Measurements from ENCODE around the gene UBE2I.
"Not testable (repeated sequence)": the region's sequence is repeated elsewhere in the genome, so short reads cannot be mapped to it uniquely, and the experiment has no call there.

The UBE2I gene

GRCh38 chr16:1308977-1309885 lies at the start of gene UBE2I:
UBE2I (plus strand) TSS chr16:1309636; CDS start chr16:1314031, 4,395 bp downstream.
- H3K4me1 ChIP-seq (ENCODE audit: insufficient read depth, low read length): peaks cover 5% of the 10 kb centered on the region; the same call in 1 of the 2 replicates
- H3K36me3 ChIP-seq (ENCODE audit: insufficient read depth, low read length): peaks cover 4% of the 10 kb centered on the region; the same call in 1 of the 2 replicates
- H3K9ac ChIP-seq (ENCODE audit: low read depth, low read length): peak within 1 kb of the TSS; percentile 90
- H3K9me3 ChIP-seq (ENCODE audit: control insufficient read depth, insufficient read depth, low read length): no peaks in the 10 kb centered on the region

- Histone ChIP-seq H3K9ac (ENCODE audit: low read depth, low read length) (no peak overlapping the region), H3K36me3 (ENCODE audit: insufficient read depth, low read length) (no peaks in the 10 kb centered on the region), H3K4me1 (ENCODE audit: insufficient read depth, low read length) (no peaks in the 10 kb centered on the region; the same call in 1 of the 2 replicates)
These were observed 49.7 kb upstream of the UBE2I start for GRCh38 chr16:1259760-1260068.

GRCh38 chr16:1260101-1260680 lies 49.2 kb upstream of the UBE2I start:
- no peaks in the 10 kb centered on the region for H3K9me3 ChIP-seq (ENCODE audit: control insufficient read depth, insufficient read depth, low read length)
- H3K4me1 ChIP-seq (ENCODE audit: insufficient read depth, low read length): no peaks in the 10 kb centered on the region; the same call in 1 of the 2 replicates
- no peaks in the 10 kb centered on the region for H3K36me3 ChIP-seq (ENCODE audit: insufficient read depth, low read length)
- no peak overlapping the region for H3K9ac ChIP-seq (ENCODE audit: low read depth, low read length)

More at GRCh38 chr16:1259760-1260068, 49.7 kb upstream of the UBE2I start:
- no peaks in the 10 kb centered on the region for H3K9me3 ChIP-seq (ENCODE audit: control insufficient read depth, insufficient read depth, low read length)

DNA sequence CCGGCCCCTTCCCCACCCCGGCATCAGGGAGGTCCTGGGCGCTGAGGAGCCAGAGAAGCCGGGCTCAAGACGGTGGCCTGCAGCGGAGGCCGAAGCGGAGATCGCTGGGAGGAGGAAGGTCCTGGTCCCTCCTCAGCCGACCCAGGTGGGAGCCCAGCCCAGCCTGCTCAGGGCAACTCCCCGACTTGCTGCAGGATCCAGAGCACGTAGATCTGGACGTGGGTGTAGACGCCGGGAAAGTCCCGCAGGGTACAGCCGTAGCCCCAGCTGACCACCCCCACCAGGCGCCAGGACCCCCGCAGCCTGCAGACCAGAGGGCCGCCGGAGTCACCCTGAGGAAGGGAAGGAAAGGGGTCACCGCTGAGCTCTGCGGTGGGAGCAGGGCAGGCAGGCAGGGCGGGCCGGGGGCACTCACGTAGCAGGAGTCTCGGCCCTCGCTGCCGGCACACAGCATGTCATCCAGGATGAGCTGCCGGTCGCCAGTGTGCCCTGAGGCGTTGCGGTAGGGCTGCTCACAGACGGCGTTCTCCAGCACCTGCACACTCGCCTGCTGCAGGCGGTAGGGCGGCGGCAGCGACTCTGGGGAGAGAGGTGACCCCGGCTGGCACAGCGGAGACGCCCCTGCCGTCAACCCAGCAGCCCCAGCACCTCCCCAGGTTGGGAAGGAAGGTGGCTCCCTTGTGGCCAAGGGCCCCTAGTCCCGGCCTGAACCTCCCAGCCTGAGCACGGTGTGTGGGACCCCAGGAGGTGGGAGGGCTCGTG lies 48.1 kb upstream of the UBE2I start:
- Histone ChIP-seq H3K4me1 (ENCODE audit: insufficient read depth, low read length) (no peaks in the 10 kb centered on the region; the same call in 1 of the 2 replicates), H3K9me3 (ENCODE audit: control insufficient read depth, insufficient read depth, low read length) (no peaks in the 10 kb centered on the region), H3K9ac (ENCODE audit: low read depth, low read length) (peak overlapping the region; percentile 31; the same call in 1 of the 2 replicates), H3K36me3 (ENCODE audit: insufficient read depth, low read length) (no peaks in the 10 kb centered on the region)

DNA sequence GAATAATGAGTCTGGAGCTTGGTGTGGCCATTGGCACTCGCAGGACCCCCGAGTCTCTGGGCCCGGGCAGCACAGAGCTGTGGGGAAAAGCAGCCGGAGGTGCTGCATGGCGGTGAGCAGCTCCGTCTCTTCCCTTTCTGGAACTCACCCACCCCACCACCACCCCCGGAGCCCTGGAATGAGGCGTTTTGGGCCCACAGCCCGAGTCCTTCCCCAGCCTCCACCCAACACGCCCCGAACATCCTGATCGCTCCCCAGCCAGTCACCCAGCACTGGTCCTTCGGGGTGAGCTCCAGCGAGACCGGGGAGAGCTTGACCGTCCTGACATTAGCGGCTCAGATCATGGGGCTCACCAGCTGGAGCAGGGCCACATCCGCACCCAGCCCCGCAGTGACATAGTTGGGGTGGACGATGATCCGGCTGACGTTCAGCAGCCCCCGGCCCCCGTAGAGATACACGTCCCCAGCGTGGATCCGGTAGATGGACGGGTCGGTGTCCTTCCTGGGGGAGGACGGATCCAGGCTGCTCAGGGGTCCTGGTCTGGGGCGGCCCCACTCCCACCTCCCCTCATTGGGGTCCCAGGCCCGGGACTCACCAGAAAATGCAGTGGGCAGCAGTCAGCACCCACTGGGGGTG lies 47.1 kb upstream of the UBE2I start:
- Histone ChIP-seq H3K9me3 (ENCODE audit: control insufficient read depth, insufficient read depth, low read length) (no peaks in the 10 kb centered on the region), H3K4me1 (ENCODE audit: insufficient read depth, low read length) (no peaks in the 10 kb centered on the region; the same call in 1 of the 2 replicates), H3K36me3 (ENCODE audit: insufficient read depth, low read length) (no peaks in the 10 kb centered on the region), H3K9ac (ENCODE audit: low read depth, low read length) (no peak overlapping the region)

GRCh38 chr16:1262846-1263221 lies 46.6 kb upstream of the UBE2I start:
- no peaks in the 10 kb centered on the region; the same call in 1 of the 2 replicates for H3K4me1 ChIP-seq (ENCODE audit: insufficient read depth, low read length)
- no peak overlapping the region for H3K9ac ChIP-seq (ENCODE audit: low read depth, low read length)
- H3K36me3 ChIP-seq (ENCODE audit: insufficient read depth, low read length): no peaks in the 10 kb centered on the region
- no peaks in the 10 kb centered on the region for H3K9me3 ChIP-seq (ENCODE audit: control insufficient read depth, insufficient read depth, low read length)

DNA sequence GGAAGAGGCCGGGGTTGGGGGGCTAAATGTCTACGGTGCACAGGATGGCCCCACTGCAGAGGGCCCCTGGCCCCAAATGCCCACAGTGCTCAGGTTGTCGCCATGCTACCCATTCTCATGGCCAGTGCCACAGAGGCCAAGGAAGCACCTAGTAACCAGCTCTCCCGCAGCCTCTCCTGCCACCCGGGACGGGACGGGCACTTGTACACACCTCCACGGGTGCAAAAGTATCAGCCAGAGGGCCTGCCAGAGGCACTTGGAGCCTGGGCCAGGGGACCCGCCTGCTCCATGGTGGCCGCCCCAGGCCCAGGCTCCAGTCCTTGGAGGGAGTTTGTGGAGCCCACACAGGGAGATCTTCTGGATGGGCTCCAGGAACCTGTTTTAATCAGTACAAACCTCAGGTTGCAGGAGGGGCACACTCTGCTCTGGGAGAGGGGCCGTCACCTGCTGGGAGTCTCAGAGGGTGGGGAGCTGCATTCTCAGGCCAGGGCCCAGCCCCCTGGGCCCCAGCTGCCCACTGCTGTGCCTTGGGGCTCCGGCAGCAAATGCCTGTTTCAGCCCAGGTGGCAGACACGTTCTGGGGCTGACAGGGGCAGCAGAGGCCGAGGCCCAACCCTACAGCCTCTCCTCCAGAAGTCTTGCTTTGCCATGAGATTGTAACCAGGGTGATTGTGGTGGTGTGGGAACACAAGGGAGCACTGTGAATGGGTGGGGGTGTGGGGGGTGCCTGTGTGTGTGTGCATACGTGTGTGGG lies 45.7 kb upstream of the UBE2I start:
- Histone ChIP-seq H3K36me3 (ENCODE audit: insufficient read depth, low read length) (no peaks in the 10 kb centered on the region), H3K9ac (ENCODE audit: low read depth, low read length) (no peak overlapping the region), H3K4me1 (ENCODE audit: insufficient read depth, low read length) (no peaks in the 10 kb centered on the region; the same call in 1 of the 2 replicates), H3K9me3 (ENCODE audit: control insufficient read depth, insufficient read depth, low read length) (no peaks in the 10 kb centered on the region)

DNA sequence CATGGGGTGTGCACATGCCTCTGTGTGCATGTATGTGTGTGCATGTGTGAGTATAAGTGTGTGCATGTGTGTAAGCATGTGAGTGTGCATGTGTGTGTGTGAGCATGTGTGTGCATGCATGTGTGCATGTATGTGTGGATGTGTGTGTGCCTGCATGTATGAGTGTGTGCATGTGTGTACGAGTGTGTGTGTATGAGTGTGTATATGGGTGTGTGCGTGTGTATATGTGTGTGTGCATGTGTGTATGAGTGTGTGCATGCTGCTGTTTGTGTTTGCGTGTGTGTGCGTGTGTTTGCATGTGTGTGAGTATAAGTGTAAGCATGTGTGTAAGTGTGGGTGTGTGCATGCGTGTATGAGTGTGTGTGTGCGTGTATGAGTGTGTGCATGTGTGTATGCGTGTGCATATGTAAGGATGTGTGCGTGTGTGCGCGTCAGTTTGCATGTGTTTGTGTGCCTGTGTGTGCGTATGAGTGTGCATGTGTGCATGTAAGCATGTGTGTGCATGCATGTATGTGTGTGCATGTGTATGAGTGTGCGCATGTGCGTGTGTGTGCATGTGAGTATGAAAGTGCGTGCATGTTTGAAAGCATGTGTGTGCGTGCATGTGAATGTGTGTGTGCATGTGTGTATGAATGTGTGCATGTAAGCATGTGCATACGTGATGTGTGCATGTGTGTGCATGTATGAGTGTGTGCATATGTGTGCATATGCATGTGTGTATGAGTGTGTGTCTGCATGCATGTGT lies 44.9 kb upstream of the UBE2I start:
- Histone ChIP-seq H3K4me1 (ENCODE audit: insufficient read depth, low read length) (no peaks in the 10 kb centered on the region), H3K36me3 (ENCODE audit: insufficient read depth, low read length) (no peaks in the 10 kb centered on the region), H3K9me3 (ENCODE audit: control insufficient read depth, insufficient read depth, low read length) (no peaks in the 10 kb centered on the region), H3K9ac (ENCODE audit: low read depth, low read length) (no peak overlapping the region)

GRCh38 chr16:1265090-1265630 lies 44.3 kb upstream of the UBE2I start:
- H3K4me1 ChIP-seq (ENCODE audit: insufficient read depth, low read length): no peaks in the 10 kb centered on the region
- no peaks in the 10 kb centered on the region for H3K9me3 ChIP-seq (ENCODE audit: control insufficient read depth, insufficient read depth, low read length)
- no peaks in the 10 kb centered on the region for H3K36me3 ChIP-seq (ENCODE audit: insufficient read depth, low read length)
- H3K9ac ChIP-seq (ENCODE audit: low read depth, low read length): no peak overlapping the region

GRCh38 chr16:1265826-1266225 lies 43.6 kb upstream of the UBE2I start:
- Histone ChIP-seq H3K9me3 (ENCODE audit: control insufficient read depth, insufficient read depth, low read length) (no peaks in the 10 kb centered on the region), H3K4me1 (ENCODE audit: insufficient read depth, low read length) (no peaks in the 10 kb centered on the region), H3K9ac (ENCODE audit: low read depth, low read length) (no peak overlapping the region), H3K36me3 (ENCODE audit: insufficient read depth, low read length) (no peaks in the 10 kb centered on the region)

DNA sequence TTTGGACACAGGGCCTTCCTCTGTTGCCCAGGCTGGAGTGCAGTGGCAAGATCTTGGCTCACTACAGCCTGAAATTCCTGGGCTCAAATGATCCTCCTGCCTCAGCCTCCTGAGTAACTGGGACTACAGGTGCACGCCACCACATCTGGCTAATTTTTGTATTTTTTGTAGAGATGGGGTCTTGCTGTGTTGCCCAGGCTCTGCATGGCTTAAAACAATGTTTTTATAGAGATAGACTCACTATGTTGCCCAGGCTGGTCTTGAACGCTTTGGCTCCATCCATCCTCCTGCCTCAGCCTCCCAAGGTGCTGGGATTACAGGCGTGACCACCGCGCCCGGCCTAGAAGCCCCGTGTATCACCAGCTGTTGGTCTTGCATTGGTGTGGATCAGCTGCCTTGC lies 40.0 kb upstream of the UBE2I start:
- not testable (repeated sequence) for H3K9ac ChIP-seq (ENCODE audit: low read depth, low read length); H3K4me1 ChIP-seq (ENCODE audit: insufficient read depth, low read length); H3K9me3 ChIP-seq (ENCODE audit: control insufficient read depth, insufficient read depth, low read length)

GRCh38 chr16:1271380-1271723 lies 38.1 kb upstream of the UBE2I start:
- H3K9ac ChIP-seq (ENCODE audit: low read depth, low read length): no peak overlapping the region
- H3K9me3 ChIP-seq (ENCODE audit: control insufficient read depth, insufficient read depth, low read length): no peaks in the 10 kb centered on the region

More for the DNA sequence above, 40.0 kb upstream of the UBE2I start:
- not testable (repeated sequence) for H3K36me3 ChIP-seq (ENCODE audit: insufficient read depth, low read length)

More at GRCh38 chr16:1271380-1271723, 38.1 kb upstream of the UBE2I start:
- no peaks in the 10 kb centered on the region for H3K36me3 ChIP-seq (ENCODE audit: insufficient read depth, low read length)
- no peaks in the 10 kb centered on the region for H3K4me1 ChIP-seq (ENCODE audit: insufficient read depth, low read length)
